Liver (tissue), 9 donors: ENCODE data around the gene SEZ6L2. TPM values are rescaled to one million over a fixed set of nuclear protein-coding genes. Genes with fewer than 3 reads are reported as not detected.
"Not testable (repeated sequence)": the region's sequence is repeated elsewhere in the genome, so short reads cannot be mapped to it uniquely, and the experiment has no call there.

Experiments
- DNase-seq: peaks from one replicate; pipeline ENCODE4 v3.0.0-alpha.2; 2017; ENCODE audit warnings: low spot score
- H3K27ac ChIP-seq, 2 donors: one replicate each; pipeline ENCODE4 v1.7.0; 2013; ENCODE audit warnings: inconsistent platforms in 2 of 2, low read length in 2 of 2, control low read depth in 1 of 2, low read depth in 1 of 2, mild to moderate bottlenecking in 1 of 2
- H3K27me3 ChIP-seq, 4 donors: one replicate each; pipeline versions ENCODE4 v1.6.1 to v1.7.0; 2013; ENCODE audit warnings: low read length in 3 of 4, inconsistent platforms in 1 of 4, mild to moderate bottlenecking in 1 of 4, moderate library complexity in 1 of 4; ENCODE audit not compliant: control insufficient read depth in 4 of 4, insufficient read depth in 4 of 4
- H3K36me3 ChIP-seq, 4 donors: one replicate each; pipeline versions ENCODE4 v1.6.1 to v1.7.0; 2013; ENCODE audit warnings: low read length in 3 of 4, mild to moderate bottlenecking in 3 of 4, low read depth in 1 of 4, moderate library complexity in 1 of 4; ENCODE audit not compliant: control insufficient read depth in 4 of 4, insufficient read depth in 3 of 4
- H3K4me1 ChIP-seq, 4 donors: one replicate each; pipeline versions ENCODE4 v1.6.1 to v1.7.0; 2013; ENCODE audit warnings: low read length in 3 of 4, mild to moderate bottlenecking in 3 of 4, moderate library complexity in 1 of 4; ENCODE audit not compliant: control insufficient read depth in 4 of 4, insufficient read depth in 4 of 4
- H3K4me3 ChIP-seq, 3 donors: one replicate each; pipeline versions ENCODE4 v1.6.1 to v1.7.0; 2013; ENCODE audit warnings: low read length in 3 of 3, control low read depth in 1 of 3, low read depth in 1 of 3, mild to moderate bottlenecking in 1 of 3
- H3K9ac ChIP-seq, 2 donors: one replicate each; pipeline ENCODE4 v1.7.0; 2013; ENCODE audit warnings: low read length in 2 of 2, mild to moderate bottlenecking in 2 of 2, moderate library complexity in 2 of 2, control low read depth in 1 of 2, low read depth in 1 of 2
- H3K9me3 ChIP-seq, 4 donors: one replicate each; pipeline versions ENCODE4 v1.6.1 to v1.7.0; 2013; ENCODE audit warnings: low read length in 3 of 4; ENCODE audit not compliant: control insufficient read depth in 4 of 4
- ATF3 ChIP-seq: IDR thresholded peaks from 2 replicates; pipeline ENCODE4 v1.6.1; 2016; ENCODE audit warnings: antibody characterized with exemption
- CTCF ChIP-seq: fragments of 150-350 bp; IDR thresholded peaks from 2 replicates; pipeline ENCODE4 v1.5.1; 2017; ENCODE audit warnings: improper control_type of control experiment, low read depth, low read length; ENCODE audit not compliant: missing input control
- EGR1 ChIP-seq, 2 donors: IDR thresholded peaks; 2 replicates each; pipeline ENCODE4 v1.6.1; 2016 to 2018; ENCODE audit warnings: antibody characterized with exemption in 2 of 2, low read depth in 2 of 2
- FOXA1 ChIP-seq: IDR thresholded peaks from 2 replicates; pipeline ENCODE4 v1.6.1; 2016; ENCODE audit warnings: antibody characterized with exemption
- GABPA ChIP-seq, 2 donors: IDR thresholded peaks in 1 of 2; conservative IDR thresholded peaks in 1 of 2; 2 replicates each; pipeline ENCODE4 v1.6.1; 2016; ENCODE audit warnings: antibody characterized with exemption in 2 of 2, mild to moderate bottlenecking in 1 of 2, moderate library complexity in 1 of 2
- HNF4A ChIP-seq, 2 donors: conservative IDR thresholded peaks; 2 replicates each; pipeline ENCODE4 v1.6.1; 2016; ENCODE audit warnings: antibody characterized with exemption in 2 of 2, mild to moderate bottlenecking in 2 of 2
- MAX ChIP-seq: IDR thresholded peaks from 2 replicates; pipeline ENCODE4 v1.6.1; 2016; ENCODE audit warnings: antibody characterized with exemption
- NR2F2 ChIP-seq: IDR thresholded peaks from 2 replicates; pipeline ENCODE4 v1.6.1; 2016; ENCODE audit warnings: antibody characterized with exemption
- REST ChIP-seq: IDR thresholded peaks from 2 replicates; pipeline ENCODE4 v1.6.1; 2016; ENCODE audit warnings: antibody characterized with exemption, mild to moderate bottlenecking
- RXRA ChIP-seq, 2 donors: IDR thresholded peaks; 2 replicates each; pipeline ENCODE4 v1.6.1; 2017 to 2018; ENCODE audit warnings: antibody characterized with exemption in 2 of 2, mild to moderate bottlenecking in 1 of 2
- SP1 ChIP-seq: IDR thresholded peaks from 2 replicates; pipeline ENCODE4 v1.6.1; 2018; ENCODE audit warnings: antibody characterized with exemption, mild to moderate bottlenecking
- TAF1 ChIP-seq: conservative IDR thresholded peaks from 2 replicates; pipeline ENCODE4 v1.6.1; 2016; ENCODE audit warnings: antibody characterized with exemption, mild to moderate bottlenecking
- YY1 ChIP-seq: IDR thresholded peaks from 2 replicates; pipeline ENCODE4 v1.6.1; 2016; ENCODE audit warnings: antibody characterized with exemption, mild to moderate bottlenecking
- ZBTB33 ChIP-seq: IDR thresholded peaks from 2 replicates; pipeline ENCODE4 v1.6.1; 2016; ENCODE audit warnings: antibody characterized with exemption
- WGBS: extraction: QIAGEN DNeasy Blood & Tissue Kit; methylation state at CpG from one replicate; pipeline ENCODE4 v1.1.7; 2013; 5-methylcytosine and 5-hydroxymethylcytosine counted together
- polyA plus RNA-seq, 2 donors: library from polyadenylated mRNA; stranded (reverse) in 1 of 2; unstranded in 1 of 2; fragments of 200-250 nt in 1 of 2; fragments of >200 nt in 1 of 2; fragmentation: Nextera tagmentation in 1 of 2; extraction: Ambion mirVana in 1 of 2; gene quantifications; one replicate each; pipeline versions ENCODE4 v1.2.1 to v1.2.3, GENCODE V29; 2013 to 2015
- total RNA-seq, 2 donors: library from RNA; depleted of rRNA; stranded (reverse); fragments of >200 nt; gene quantifications; one replicate each; pipeline ENCODE4 v1.2.3, GENCODE V29; 2014
- donor health status: healthy.
- donor health status: healthy.
- donor health status: healthy.
- donor health status: healthy.
- donor health status: healthy.

Gene SEZ6L2
- total and polyA plus RNA-seq, 4 donors, result 0.24 to 0.37 (median 0.30) TPM

GRCh38 chr16:29873319-29873718 lies 26.0 kb downstream of the SEZ6L2 start:
- TF ChIP-seq FOXA1, result no peak
- TF ChIP-seq YY1, result no peak
- no peak for TF ChIP-seq SP1
- no peak for TF ChIP-seq GABPA (IDR thresholded peaks at IDR 0.05 in 1 of 2, conservative IDR thresholded peaks at IDR 0.05 in 1 of 2)
- no peak for TF ChIP-seq REST
- no peak for TF ChIP-seq RXRA (IDR thresholded peaks at IDR 0.05)
- TF ChIP-seq EGR1 (IDR thresholded peaks at IDR 0.05; ENCODE audit: low read depth in 2 of 2), result no peak
- no peak for TF ChIP-seq TAF1
- H3K9ac ChIP-seq, result no peak overlapping the region
- no peak for DNase-seq
- no peaks in the 10 kb centered on the region for H3K9me3 ChIP-seq
- no peak overlapping the region for H3K4me3 ChIP-seq
- no peak overlapping the region for H3K27ac ChIP-seq
- peaks cover 0 to 2% (median 0%) of the 10 kb centered on the region in 4 donors for H3K27me3 ChIP-seq
- 93% methylated on average over 26 of the region's 26 CpGs for WGBS
- no peaks in the 10 kb centered on the region for H3K36me3 ChIP-seq
- no peaks in the 10 kb centered on the region for H3K4me1 ChIP-seq

GRCh38 chr16:29871822-29872546 lies 27.4 kb downstream of the SEZ6L2 start:
- H3K4me3 ChIP-seq, result no peak overlapping the region
- no peaks in the 10 kb centered on the region for H3K9me3 ChIP-seq
- no peaks in the 10 kb centered on the region for H3K36me3 ChIP-seq
- no peaks in the 10 kb centered on the region for H3K27me3 ChIP-seq
- DNase-seq, result no peak
- H3K9ac ChIP-seq, result no peak overlapping the region
- no peaks in the 10 kb centered on the region for H3K4me1 ChIP-seq
- TF ChIP-seq REST, result no peak
- TF ChIP-seq NR2F2, result no peak
- no peak for TF ChIP-seq CTCF
- TF ChIP-seq ZBTB33, result no peak
- no peak for TF ChIP-seq MAX
- no peak for TF ChIP-seq HNF4A (conservative IDR thresholded peaks at IDR 0.05)
- no peak for TF ChIP-seq ATF3
- no peak overlapping the region for H3K27ac ChIP-seq
- 92% methylated on average over 16 of the region's 16 CpGs for WGBS

GRCh38 chr16:29869067-29869466 lies 30.3 kb downstream of the SEZ6L2 start:
- WGBS, result 94% methylated on average over 8 of the region's 8 CpGs
- not testable (repeated sequence) for H3K4me1 ChIP-seq, H3K9me3 ChIP-seq, H3K27ac ChIP-seq, DNase-seq, H3K27me3 ChIP-seq, H3K4me3 ChIP-seq, H3K9ac ChIP-seq, H3K36me3 ChIP-seq
